Muscle of back (tissue), 11 donors: ENCODE measurements around the gene FANCC. TPM values are rescaled to one million over a fixed set of nuclear protein-coding genes. Genes with fewer than 3 reads are reported as not detected.

ENCODE experiments used
- DNase-seq, 3 donors: peaks; one replicate each; pipeline versions ENCODE4 v3.0.0 to v3.0.0-alpha.2; 2013
- polyA plus RNA-seq, 10 donors: library from polyadenylated mRNA; unstranded; fragments of 120-200 nt; gene quantifications; one replicate each; pipeline ENCODE4 v1.2.1, GENCODE V29; 2013; ENCODE audit not compliant: insufficient read length in 10 of 10

FANCC gene
- polyA plus RNA-seq, 10 donors: 10.6 to 18.9 (median 15.4) TPM

- DNase-seq: no peak
These were observed 191.9 kb downstream of the FANCC start for GRCh38 chr9:95125652-95126051.

GRCh38 chr9:95124582-95125367 lies 192.7 kb downstream of the FANCC start:
- DNase-seq: no peak

GRCh38 chr9:95120781-95121370 lies 196.6 kb downstream of the FANCC start:
- DNase-seq: no peak

GRCh38 chr9:95118596-95118995 lies 198.9 kb downstream of the FANCC start:
- no peak for DNase-seq

GRCh38 chr9:95116808-95117204 lies 200.7 kb downstream of the FANCC start:
- no peak for DNase-seq

- DNase-seq: no peak
These were observed 201.3 kb downstream of the FANCC start for GRCh38 chr9:95116002-95116807.

GRCh38 chr9:95115104-95115503 lies 202.4 kb downstream of the FANCC start:
- DNase-seq: no peak

- no peak for DNase-seq
These were observed 204.9 kb downstream of the FANCC start for GRCh38 chr9:95112436-95113280.

- no peak for DNase-seq
These were observed 205.8 kb downstream of the FANCC start for GRCh38 chr9:95111716-95112115.

- DNase-seq: no peak
These were observed 206.5 kb downstream of the FANCC start for GRCh38 chr9:95110921-95111525.

- DNase-seq: no peak
These were observed 208.1 kb downstream of the FANCC start for GRCh38 chr9:95109456-95109855.

- no peak for DNase-seq
These were observed 208.7 kb downstream of the FANCC start for GRCh38 chr9:95108777-95109176.

- peak in 1 of 3 donors; percentile 49 for DNase-seq
These were observed 209.5 kb downstream of the FANCC start for GRCh38 chr9:95107976-95108375.

GRCh38 chr9:95107001-95107749 lies 210.3 kb downstream of the FANCC start:
- no peak for DNase-seq

GRCh38 chr9:95105519-95106287 lies 211.8 kb downstream of the FANCC start:
- no peak for DNase-seq

GRCh38 chr9:95104980-95105379 lies 212.5 kb downstream of the FANCC start:
- DNase-seq: no peak

- no peak for DNase-seq
These were observed 212.9 kb downstream of the FANCC start for GRCh38 chr9:95104581-95104960.

- no peak for DNase-seq
These were observed 213.5 kb downstream of the FANCC start for GRCh38 chr9:95103871-95104580.

GRCh38 chr9:95103281-95103771 lies 214.2 kb downstream of the FANCC start:
- DNase-seq: no peak
